HEK293 (cell line): Measurements from ENCODE around the gene VPS51.

Experiments used
- EGR2 ChIP-seq: fragments of 450-650 bp; formaldehyde crosslinking; IDR thresholded peaks from 2 replicates; pipeline ENCODE4 v1.5.1; 2016; ENCODE audit warnings: low read depth, missing biosample characterization, missing genetic modification characterization
- GLIS1 ChIP-seq: fragments of 450-650 bp; formaldehyde crosslinking; IDR thresholded peaks from 2 replicates; pipeline ENCODE4 v1.5.1; 2016; ENCODE audit warnings: missing biosample characterization, missing genetic modification characterization
- GLIS2 ChIP-seq: fragments of 450-650 bp; formaldehyde crosslinking; IDR thresholded peaks from 2 replicates; pipeline ENCODE4 v1.5.1; 2016; ENCODE audit warnings: missing biosample characterization, missing genetic modification characterization
- KLF17 ChIP-seq: fragments of 450-650 bp; formaldehyde crosslinking; IDR thresholded peaks from 2 replicates; pipeline ENCODE4 v1.5.1; 2016; ENCODE audit warnings: missing biosample characterization, missing genetic modification characterization
- KLF9 ChIP-seq: fragments of 450-650 bp; formaldehyde crosslinking; IDR thresholded peaks from 2 replicates; pipeline ENCODE4 v1.5.1; 2016; ENCODE audit warnings: missing biosample characterization, missing genetic modification characterization, low read depth
- PATZ1 ChIP-seq: fragments of 450-650 bp; formaldehyde crosslinking; IDR thresholded peaks from 2 replicates; pipeline ENCODE4 v1.5.1; 2016; ENCODE audit warnings: missing biosample characterization, missing genetic modification characterization
- PRDM10 ChIP-seq: fragments of 450-650 bp; formaldehyde crosslinking; IDR thresholded peaks from 2 replicates; pipeline ENCODE4 v1.5.1; 2016; ENCODE audit warnings: missing biosample characterization, missing genetic modification characterization
- REPIN1 ChIP-seq: fragments of 450-650 bp; formaldehyde crosslinking; IDR thresholded peaks from 2 replicates; pipeline ENCODE4 v1.5.1; 2017; ENCODE audit warnings: missing biosample characterization, missing genetic modification characterization, low read depth
- TRIM28 ChIP-seq: IDR thresholded peaks from 2 replicates; pipeline ENCODE4 v1.6.1; 2011; ENCODE audit warnings: low read length, control low read depth, borderline replicate concordance
- ZBTB20 ChIP-seq: fragments of 450-650 bp; formaldehyde crosslinking; IDR thresholded peaks from 2 replicates; pipeline ENCODE4 v1.5.1; 2016; ENCODE audit warnings: missing biosample characterization, missing genetic modification characterization
- ZBTB26 ChIP-seq: fragments of 450-650 bp; formaldehyde crosslinking; optimal IDR thresholded peaks from 2 replicates; pipeline ENCODE3; 2016; ENCODE audit warnings: missing biosample characterization, mild to moderate bottlenecking, missing genetic modification characterization
- ZBTB44 ChIP-seq: fragments of 450-650 bp; IDR thresholded peaks from 2 replicates; pipeline ENCODE4 v1.5.1; 2018; ENCODE audit warnings: missing biosample characterization, mild to moderate bottlenecking, missing genetic modification characterization
- ZBTB7A ChIP-seq: fragments of 450-650 bp; formaldehyde crosslinking; IDR thresholded peaks from 2 replicates; pipeline ENCODE4 v1.5.1; 2016; ENCODE audit warnings: low read depth, missing biosample characterization, missing genetic modification characterization
- ZNF112 ChIP-seq: fragments of 450-650 bp; formaldehyde crosslinking; IDR thresholded peaks from 2 replicates; pipeline ENCODE4 v1.5.0; 2017; ENCODE audit warnings: missing biosample characterization, missing genetic modification characterization
- ZNF157 ChIP-seq: fragments of 450-650 bp; formaldehyde crosslinking; IDR thresholded peaks from 2 replicates; pipeline ENCODE4 v1.5.1; 2016; ENCODE audit warnings: missing biosample characterization, missing genetic modification characterization
- ZNF202 ChIP-seq: fragments of 450-650 bp; formaldehyde crosslinking; IDR thresholded peaks from 2 replicates; pipeline ENCODE4 v1.5.1; 2016; ENCODE audit warnings: missing biosample characterization, missing genetic modification characterization, borderline replicate concordance
- ZNF24 ChIP-seq: fragments of 450-650 bp; formaldehyde crosslinking; IDR thresholded peaks from 2 replicates; pipeline ENCODE4 v1.5.1; 2016; ENCODE audit warnings: missing biosample characterization, missing genetic modification characterization
- ZNF324 ChIP-seq: fragments of 450-650 bp; formaldehyde crosslinking; IDR thresholded peaks from 2 replicates; pipeline ENCODE4 v1.5.1; 2016; ENCODE audit warnings: missing biosample characterization, missing genetic modification characterization
- ZNF391 ChIP-seq: fragments of 450-650 bp; formaldehyde crosslinking; IDR thresholded peaks from 2 replicates; pipeline ENCODE4 v1.5.1; 2016; ENCODE audit warnings: low read depth, missing biosample characterization, missing genetic modification characterization, borderline replicate concordance
- ZNF580 ChIP-seq: fragments of 450-650 bp; formaldehyde crosslinking; IDR thresholded peaks from 2 replicates; pipeline ENCODE4 v1.5.1; 2016; ENCODE audit warnings: missing biosample characterization, missing genetic modification characterization
- ZNF600 ChIP-seq: fragments of 450-650 bp; formaldehyde crosslinking; IDR thresholded peaks from 2 replicates; pipeline ENCODE4 v1.5.1; 2016; ENCODE audit warnings: missing biosample characterization, missing genetic modification characterization
- ZNF76 ChIP-seq: fragments of 450-650 bp; formaldehyde crosslinking; IDR thresholded peaks from 2 replicates; pipeline ENCODE4; 2016; ENCODE audit warnings: low read depth, missing biosample characterization, missing genetic modification characterization, borderline replicate concordance
- ZXDB ChIP-seq: fragments of 450-650 bp; formaldehyde crosslinking; IDR thresholded peaks from 2 replicates; pipeline ENCODE4 v1.5.1; 2016; ENCODE audit warnings: missing biosample characterization, missing genetic modification characterization

The VPS51 gene

GRCh38 chr11:65134240-65134951, 38.4 kb downstream of the VPS51 start, which contains the start of gene SYVN1 (continued):
- peak; percentile 100 for TF ChIP-seq PRDM10 (tag by site-specific recombination)
- peak; percentile 53; the same call in 1 of the 2 replicates for TF ChIP-seq ZNF391
- peak; percentile 89 for TF ChIP-seq ZXDB (tag by site-specific recombination)
- peak; percentile 66; the same call in 1 of the 2 replicates for TF ChIP-seq ZNF76
- TF ChIP-seq ZBTB44, result no peak; the same call in 1 of the 2 replicates
- TF ChIP-seq ZNF324 (tag by site-specific recombination), result 0 out of 2 replicates have a peak, but pooled peaks have one; percentile 78
- TF ChIP-seq GLIS1 (tag by site-specific recombination), result peak; percentile 90
- 0 out of 2 replicates have a peak, but pooled peaks have one; percentile 15 for TF ChIP-seq ZBTB20 (tag by site-specific recombination)
- TF ChIP-seq ZNF202, result no peak
- peak; percentile 55 for TF ChIP-seq ZNF600 (tag by site-specific recombination)
- TF ChIP-seq ZNF580 (tag by site-specific recombination), result peak; percentile 94
- TF ChIP-seq EGR2 (tag by site-specific recombination), result 0 out of 2 replicates have a peak, but pooled peaks have one; percentile 19
- no peak for TF ChIP-seq ZNF157 (tag by site-specific recombination)
- peak; percentile 94 for TF ChIP-seq GLIS2
- peak; percentile 61 for TF ChIP-seq ZBTB7A (tag by site-specific recombination)
- peak; percentile 88 for TF ChIP-seq KLF17 (tag by site-specific recombination)
- peak; percentile 75 for TF ChIP-seq KLF9 (tag by site-specific recombination)
- no peak for TF ChIP-seq ZNF112 (tag by site-specific recombination)
- TF ChIP-seq ZBTB26 (tag by site-specific recombination), result peak; percentile 89
- TF ChIP-seq ZNF24 (tag by site-specific recombination), result peak; percentile 70
- no peak for TF ChIP-seq REPIN1 (tag by site-specific recombination)
- no peak for TF ChIP-seq TRIM28
- TF ChIP-seq PATZ1 (tag by site-specific recombination), result peak; percentile 96
